ENCODE results near the gene GATAD1.
"Not testable (repeated sequence)": the region's sequence is repeated elsewhere in the genome, so short reads cannot be mapped to it uniquely, and the experiment has no call there.

GRCh38 chr7:92479146-92479545 is 31.9 kb downstream of the GATAD1 start:
- TF ChIP-seq CTCF (CRISPR knock-in tag; IDR thresholded peaks at IDR 0.05); POLR2AphosphoS5 (IDR thresholded peaks at IDR 0.05; ENCODE audit: low read depth, low read length); JUNB (CRISPR knock-in tag; IDR thresholded peaks at IDR 0.05; ENCODE audit: borderline replicate concordance); ZNF24 (IDR thresholded peaks at IDR 0.05): not testable (repeated sequence)
